Left renal cortex interstitium (tissue), 4 donors: ENCODE data around the gene SFT2D2. TPM values are rescaled to one million over a fixed set of nuclear protein-coding genes. Genes with fewer than 3 reads are reported as not detected.

Experiments
- DNase-seq, 4 donors: peaks; one replicate each; pipeline ENCODE4 v3.0.0-alpha.2; 2013; ENCODE audit warnings: low read depth in 4 of 4, low spot score in 2 of 4, missing footprints in 1 of 4
- polyA plus RNA-seq, 4 donors: library from polyadenylated mRNA; unstranded; fragments of 120-200 nt; gene quantifications; one replicate each; pipeline ENCODE4 v1.2.1, GENCODE V29; 2013; ENCODE audit not compliant: insufficient read length in 4 of 4

Gene SFT2D2
- polyA plus RNA-seq, 4 donors = 12.2 to 23.1 (median 17.3) TPM

- no peak for DNase-seq
Observed at GRCh38 chr1:168263130-168263529, 37.3 kb downstream of the SFT2D2 start.

- no peak for DNase-seq
Observed at GRCh38 chr1:168264296-168264695, 38.5 kb downstream of the SFT2D2 start.

- no peak for DNase-seq
Observed at GRCh38 chr1:168265596-168265995, 39.8 kb downstream of the SFT2D2 start.

GRCh38 chr1:168266644-168267186 is 40.9 kb downstream of the SFT2D2 start:
- no peak for DNase-seq

- no peak for DNase-seq
Observed at GRCh38 chr1:168271636-168272035, 45.8 kb downstream of the SFT2D2 start.

- DNase-seq = no peak
Observed at GRCh38 chr1:168273575-168273974, 47.8 kb downstream of the SFT2D2 start.

GRCh38 chr1:168279253-168279652 is 53.4 kb downstream of the SFT2D2 start:
- DNase-seq = no peak

- no peak for DNase-seq
Observed at GRCh38 chr1:168280296-168280927, 54.6 kb downstream of the SFT2D2 start, which contains the start of gene TBX19. Gene TBX19, plus strand, starts transcription at chr1:168280877. Its CDS starts 214 bp downstream, at chr1:168281091.

GRCh38 chr1:168281603-168282325 is 56.0 kb downstream of the SFT2D2 start:
- DNase-seq = no peak

- peak in 1 of 4 donors; percentile 27 for DNase-seq
Observed at GRCh38 chr1:168285521-168285790, 59.7 kb downstream of the SFT2D2 start.

GRCh38 chr1:168285971-168286927 is 60.4 kb downstream of the SFT2D2 start:
- no peak for DNase-seq

- DNase-seq = no peak
Observed at GRCh38 chr1:168287237-168287664, 61.4 kb downstream of the SFT2D2 start.

GRCh38 chr1:168288311-168289052 is 62.7 kb downstream of the SFT2D2 start:
- no peak for DNase-seq

- no peak for DNase-seq
Observed at GRCh38 chr1:168291222-168291837, 65.5 kb downstream of the SFT2D2 start.

- no peak for DNase-seq
Observed at GRCh38 chr1:168293356-168293755, 67.6 kb downstream of the SFT2D2 start.

GRCh38 chr1:168295411-168296114 is 69.8 kb downstream of the SFT2D2 start:
- DNase-seq = no peak

- no peak for DNase-seq
Observed at GRCh38 chr1:168297019-168297730, 71.4 kb downstream of the SFT2D2 start.

- no peak for DNase-seq
Observed at GRCh38 chr1:168298446-168298845, 72.6 kb downstream of the SFT2D2 start.

GRCh38 chr1:168300626-168301025 is 74.8 kb downstream of the SFT2D2 start:
- DNase-seq = no peak
